ENCODE measurements around the gene NDUFB2. TPM values are rescaled to one million over a fixed set of nuclear protein-coding genes. Genes with fewer than 3 reads are reported as not detected.
A peak's percentile ranks its signal among the peaks of the same experiment; 100 is the strongest.

NDUFB2 gene
- total and polyA plus RNA-seq, 9 of the 15 experiments (the other 6 are each of a cell fraction or from before 2014, with no cell fraction given): 220 to 2,075 (median 320) TPM

DNA sequence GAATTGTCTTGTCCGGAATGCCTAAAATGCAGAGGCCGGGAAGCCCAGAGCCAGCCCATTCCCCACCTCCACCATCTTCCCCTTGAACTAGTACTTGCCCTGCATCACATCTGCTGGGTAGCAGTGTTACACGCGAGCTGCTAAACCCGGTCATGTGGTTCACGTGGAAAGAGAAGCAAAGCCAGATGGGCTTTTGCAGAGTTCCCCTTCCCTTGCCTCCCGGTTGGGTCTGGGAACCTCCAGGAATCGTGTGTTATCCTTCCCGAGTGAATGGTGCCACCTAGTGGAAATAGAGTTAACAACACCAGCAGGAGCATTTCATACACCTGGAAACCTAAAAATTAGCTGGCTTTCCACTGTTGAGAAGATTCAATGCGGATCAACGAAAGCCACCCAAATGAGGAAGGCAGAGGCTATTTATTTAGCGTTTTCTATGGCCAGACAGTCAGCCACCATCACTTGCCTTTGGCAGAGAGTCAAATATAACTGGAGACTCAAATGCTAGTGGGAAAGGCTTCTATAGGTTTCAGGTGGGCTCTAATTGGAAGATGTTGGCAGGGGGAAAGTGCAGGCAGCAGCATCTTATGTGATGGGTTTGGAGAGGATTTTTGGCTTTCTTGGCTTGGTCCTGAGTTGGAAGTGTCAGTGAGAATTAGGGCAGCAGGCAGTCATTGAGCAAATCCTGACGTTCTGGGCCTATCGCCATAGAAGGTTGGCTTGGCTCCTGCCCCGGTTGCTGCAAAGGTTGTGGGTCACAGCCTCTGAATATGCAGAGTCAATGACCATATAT lies 43.0 kb upstream of the NDUFB2 start (continued):
- TF ChIP-seq, protein P1, sequence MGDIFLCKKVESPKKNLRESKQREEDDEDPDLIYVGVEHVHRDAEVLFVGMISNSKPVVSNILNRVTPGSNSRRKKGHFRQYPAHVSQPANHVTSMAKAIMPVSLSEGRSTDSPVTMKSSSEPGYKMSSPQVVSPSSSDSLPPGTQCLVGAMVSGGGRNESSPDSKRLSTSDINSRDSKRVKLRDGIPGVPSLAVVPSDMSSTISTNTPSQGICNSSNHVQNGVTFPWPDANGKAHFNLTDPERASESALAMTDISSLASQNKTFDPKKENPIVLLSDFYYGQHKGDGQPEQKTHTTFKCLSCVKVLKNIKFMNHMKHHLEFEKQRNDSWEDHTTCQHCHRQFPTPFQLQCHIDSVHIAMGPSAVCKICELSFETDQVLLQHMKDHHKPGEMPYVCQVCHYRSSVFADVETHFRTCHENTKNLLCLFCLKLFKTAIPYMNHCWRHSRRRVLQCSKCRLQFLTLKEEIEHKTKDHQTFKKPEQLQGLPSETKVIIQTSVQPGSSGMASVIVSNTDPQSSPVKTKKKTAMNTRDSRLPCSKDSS (IDR thresholded peaks at IDR 0.05; ENCODE audit: low read depth, partially characterized antibody): no peak
- 0 out of 2 replicates have a peak, but pooled peaks have one; percentile 24 for TF ChIP-seq ZNF41 (CRISPR knock-in tag; conservative IDR thresholded peaks at IDR 0.05)
- peak; percentile 44; the same call in 1 of the 2 replicates for TF ChIP-seq TEAD4 (IDR thresholded peaks at IDR 0.05; ENCODE audit: low read length)
- no peak; the same call in 1 of the 2 replicates for TF ChIP-seq TEAD4 (CRISPR knock-in tag; IDR thresholded peaks at IDR 0.05; ENCODE audit: borderline replicate concordance)
- peak in 1 of 2 experiments; percentile 63; a peak in 1 of 4 replicates for TF ChIP-seq ARNT (IDR thresholded peaks at IDR 0.05)
- no peak for TF ChIP-seq ZC3H8 (IDR thresholded peaks at IDR 0.05)
- TF ChIP-seq, protein P2, sequence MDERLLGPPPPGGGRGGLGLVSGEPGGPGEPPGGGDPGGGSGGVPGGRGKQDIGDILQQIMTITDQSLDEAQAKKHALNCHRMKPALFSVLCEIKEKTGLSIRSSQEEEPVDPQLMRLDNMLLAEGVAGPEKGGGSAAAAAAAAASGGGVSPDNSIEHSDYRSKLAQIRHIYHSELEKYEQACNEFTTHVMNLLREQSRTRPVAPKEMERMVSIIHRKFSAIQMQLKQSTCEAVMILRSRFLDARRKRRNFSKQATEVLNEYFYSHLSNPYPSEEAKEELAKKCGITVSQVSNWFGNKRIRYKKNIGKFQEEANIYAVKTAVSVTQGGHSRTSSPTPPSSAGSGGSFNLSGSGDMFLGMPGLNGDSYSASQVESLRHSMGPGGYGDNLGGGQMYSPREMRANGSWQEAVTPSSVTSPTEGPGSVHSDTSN (CRISPR knock-in tag; IDR thresholded peaks at IDR 0.05; ENCODE audit: low read depth): no peak
- TF ChIP-seq, protein P2 (tag; conservative IDR thresholded peaks at IDR 0.05; ENCODE audit: low read depth): no peak
- TF ChIP-seq PYGO2 (tag; IDR thresholded peaks at IDR 0.05): no peak
- no peak for TF ChIP-seq ZBTB1 (CRISPR knock-in tag; IDR thresholded peaks at IDR 0.05; ENCODE audit: borderline replicate concordance, low read depth)
- TF ChIP-seq ZNF668 (CRISPR knock-in tag; IDR thresholded peaks at IDR 0.05): no peak
- no peak for TF ChIP-seq ZFX (CRISPR knock-in tag; IDR thresholded peaks at IDR 0.05)
- TF ChIP-seq, protein P3, sequence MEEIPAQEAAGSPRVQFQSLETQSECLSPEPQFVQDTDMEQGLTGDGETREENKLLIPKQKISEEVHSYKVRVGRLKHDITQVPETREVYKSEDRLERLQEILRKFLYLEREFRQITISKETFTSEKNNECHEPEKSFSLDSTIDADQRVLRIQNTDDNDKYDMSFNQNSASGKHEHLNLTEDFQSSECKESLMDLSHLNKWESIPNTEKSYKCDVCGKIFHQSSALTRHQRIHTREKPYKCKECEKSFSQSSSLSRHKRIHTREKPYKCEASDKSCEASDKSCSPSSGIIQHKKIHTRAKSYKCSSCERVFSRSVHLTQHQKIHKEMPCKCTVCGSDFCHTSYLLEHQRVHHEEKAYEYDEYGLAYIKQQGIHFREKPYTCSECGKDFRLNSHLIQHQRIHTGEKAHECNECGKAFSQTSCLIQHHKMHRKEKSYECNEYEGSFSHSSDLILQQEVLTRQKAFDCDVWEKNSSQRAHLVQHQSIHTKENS (CRISPR knock-in tag; IDR thresholded peaks at IDR 0.05): no peak
- TF ChIP-seq HNRNPL (IDR thresholded peaks at IDR 0.05; ENCODE audit: low read depth, low read length): no peak
- TF ChIP-seq NELFE (IDR thresholded peaks at IDR 0.05; ENCODE audit: insufficient read depth, insufficient read length): no peak
- peak; percentile 58; the same call in 1 of the 2 replicates for TF ChIP-seq CTBP1 (IDR thresholded peaks at IDR 0.05; ENCODE audit: borderline replicate concordance)
- no peak for TF ChIP-seq CBX1 (IDR thresholded peaks at IDR 0.05; ENCODE audit: low read depth)
- TF ChIP-seq SAFB2 (IDR thresholded peaks at IDR 0.05; ENCODE audit: borderline replicate concordance, low read depth, low read length, severe bottlenecking): no peak
- TF ChIP-seq BMI1 (IDR thresholded peaks at IDR 0.05; ENCODE audit: low read length): peak; percentile 43; the same call in 1 of the 2 replicates
- TF ChIP-seq, protein P4, sequence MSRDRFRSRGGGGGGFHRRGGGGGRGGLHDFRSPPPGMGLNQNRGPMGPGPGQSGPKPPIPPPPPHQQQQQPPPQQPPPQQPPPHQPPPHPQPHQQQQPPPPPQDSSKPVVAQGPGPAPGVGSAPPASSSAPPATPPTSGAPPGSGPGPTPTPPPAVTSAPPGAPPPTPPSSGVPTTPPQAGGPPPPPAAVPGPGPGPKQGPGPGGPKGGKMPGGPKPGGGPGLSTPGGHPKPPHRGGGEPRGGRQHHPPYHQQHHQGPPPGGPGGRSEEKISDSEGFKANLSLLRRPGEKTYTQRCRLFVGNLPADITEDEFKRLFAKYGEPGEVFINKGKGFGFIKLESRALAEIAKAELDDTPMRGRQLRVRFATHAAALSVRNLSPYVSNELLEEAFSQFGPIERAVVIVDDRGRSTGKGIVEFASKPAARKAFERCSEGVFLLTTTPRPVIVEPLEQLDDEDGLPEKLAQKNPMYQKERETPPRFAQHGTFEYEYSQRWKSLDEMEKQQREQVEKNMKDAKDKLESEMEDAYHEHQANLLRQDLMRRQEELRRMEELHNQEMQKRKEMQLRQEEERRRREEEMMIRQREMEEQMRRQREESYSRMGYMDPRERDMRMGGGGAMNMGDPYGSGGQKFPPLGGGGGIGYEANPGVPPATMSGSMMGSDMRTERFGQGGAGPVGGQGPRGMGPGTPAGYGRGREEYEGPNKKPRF (IDR thresholded peaks at IDR 0.05; ENCODE audit: low read depth, low read length): no peak
- peak; percentile 61; the same call in 1 of the 2 replicates for TF ChIP-seq LCOR (CRISPR knock-in tag; IDR thresholded peaks at IDR 0.05)

Data from K562 (cell line).